HTR-8/SVneo (cell line): ENCODE results near the gene RPS6KA2.

Experiments
- DNase-seq: peaks from one replicate; pipeline ENCODE4 v3.0.0; 2011; ENCODE audit warnings: low spot score, mixed read lengths; ENCODE audit not compliant: insufficient read length
- FAIRE-seq: peaks from 2 replicates; lab custom pipeline; 2011; peaks lifted over from hg19 to GRCh38; lab: Jason Lieb, UNC

Gene RPS6KA2

GRCh38 chr6:166627033-166627874 is at the start of gene RPS6KA2:
Gene RPS6KA2 (minus strand): TSS chr6:166627251. CDS start chr6:166627019, 232 bp downstream.
- DNase-seq = peak; percentile 90
- peak; percentile 93 for FAIRE-seq

GRCh38 chr6:166676270-166676860 is 49.3 kb upstream of the RPS6KA2 start:
- FAIRE-seq = no peak
- DNase-seq = no peak

DNA sequence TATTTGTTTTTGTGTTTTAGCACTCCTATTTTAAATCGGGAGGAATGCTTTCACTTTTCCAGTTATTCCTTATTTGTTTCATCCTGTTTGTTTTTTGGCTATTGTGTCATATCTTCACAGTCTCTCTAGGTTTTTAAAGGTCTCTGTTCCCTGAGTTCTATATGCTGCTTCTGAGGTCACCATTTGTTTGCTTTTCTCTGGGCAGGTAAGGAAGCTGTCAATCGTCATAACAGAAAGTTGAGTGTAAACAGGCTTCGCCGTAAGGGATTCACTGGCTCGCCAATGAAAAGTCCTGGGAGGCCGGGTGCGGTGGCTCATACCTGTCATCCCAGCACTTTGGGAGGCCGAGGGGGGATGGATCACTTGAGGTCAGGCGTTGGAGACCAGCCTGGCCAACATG is 48.7 kb upstream of the RPS6KA2 start:
- DNase-seq (no peak), FAIRE-seq (no peak)

GRCh38 chr6:166673309-166673708 is 46.3 kb upstream of the RPS6KA2 start:
- FAIRE-seq (no peak), DNase-seq (no peak)

GRCh38 chr6:166672624-166673206 is 45.7 kb upstream of the RPS6KA2 start:
- no peak for FAIRE-seq

GRCh38 chr6:166672146-166672545 is 45.1 kb upstream of the RPS6KA2 start:
- DNase-seq (no peak), FAIRE-seq (no peak)

More at GRCh38 chr6:166672624-166673206, 45.7 kb upstream of the RPS6KA2 start:
- DNase-seq = no peak

- peak; percentile 11 for DNase-seq
- no peak for FAIRE-seq
Measured at GRCh38 chr6:166671434-166672081, 44.5 kb upstream of the RPS6KA2 start.

GRCh38 chr6:166670894-166671293 is 43.8 kb upstream of the RPS6KA2 start:
- DNase-seq (no peak), FAIRE-seq (no peak)

DNA sequence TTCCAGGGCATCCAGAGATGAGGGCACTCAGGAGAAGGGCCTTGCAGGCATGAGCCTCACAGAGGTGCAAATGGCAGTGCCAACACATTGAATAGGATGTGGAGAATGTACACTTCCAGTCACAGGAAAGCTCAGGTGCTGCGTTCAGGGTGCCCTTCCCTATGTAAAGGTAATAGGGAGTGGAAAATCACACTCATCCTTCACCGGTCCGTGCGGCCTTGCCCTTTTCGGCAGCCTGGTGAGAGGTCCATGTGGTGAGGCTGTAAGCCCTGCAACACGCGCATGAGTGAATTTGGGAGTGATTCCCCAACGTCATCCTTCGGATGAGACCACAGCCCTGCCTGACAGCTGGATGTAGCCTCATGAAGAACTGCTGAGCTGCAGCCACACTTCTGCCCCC is 43.0 kb upstream of the RPS6KA2 start:
- DNase-seq (no peak), FAIRE-seq (no peak)

DNA sequence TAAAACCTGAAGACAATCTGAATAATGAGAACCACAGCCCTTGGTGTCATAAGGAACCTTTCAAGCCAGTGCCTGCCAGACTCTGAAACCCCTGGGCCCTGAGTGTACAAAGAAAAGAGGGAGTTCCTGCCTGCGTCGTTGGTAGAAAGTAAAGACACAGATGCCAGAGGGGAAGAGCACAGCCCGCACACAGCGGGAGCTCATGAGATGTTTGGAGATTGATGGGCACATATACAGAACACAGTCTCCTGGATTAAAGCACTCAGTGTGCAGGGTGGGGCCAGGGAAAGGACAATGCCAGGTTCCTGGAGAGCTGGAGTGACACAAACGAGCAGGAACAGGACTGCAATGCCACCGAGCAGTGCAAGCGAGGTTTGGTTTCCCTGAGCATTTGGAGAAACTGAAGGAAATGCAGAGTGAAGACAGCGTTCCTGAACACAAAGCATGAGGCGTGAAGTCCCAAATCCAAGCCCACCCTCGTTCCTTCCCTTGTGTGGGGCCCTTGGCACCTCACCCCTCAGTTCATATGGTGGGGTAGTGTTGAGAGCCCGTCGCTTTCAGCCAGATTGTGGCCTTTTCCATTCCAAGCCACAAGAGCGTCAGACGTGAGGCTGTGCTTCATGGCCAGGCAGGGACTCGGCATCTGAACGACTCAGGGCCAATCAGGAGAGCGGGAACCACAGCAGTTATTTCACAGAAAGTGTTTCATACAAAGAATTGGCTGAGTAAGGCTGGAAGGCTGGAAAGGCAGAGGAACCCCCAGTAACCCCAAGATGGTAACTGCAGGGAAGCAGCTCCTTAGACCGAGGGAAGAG is 41.0 kb upstream of the RPS6KA2 start:
- FAIRE-seq (no peak), DNase-seq (no peak)

GRCh38 chr6:166664135-166664534 is 37.1 kb upstream of the RPS6KA2 start:
- no peak for FAIRE-seq
- no peak for DNase-seq

DNA sequence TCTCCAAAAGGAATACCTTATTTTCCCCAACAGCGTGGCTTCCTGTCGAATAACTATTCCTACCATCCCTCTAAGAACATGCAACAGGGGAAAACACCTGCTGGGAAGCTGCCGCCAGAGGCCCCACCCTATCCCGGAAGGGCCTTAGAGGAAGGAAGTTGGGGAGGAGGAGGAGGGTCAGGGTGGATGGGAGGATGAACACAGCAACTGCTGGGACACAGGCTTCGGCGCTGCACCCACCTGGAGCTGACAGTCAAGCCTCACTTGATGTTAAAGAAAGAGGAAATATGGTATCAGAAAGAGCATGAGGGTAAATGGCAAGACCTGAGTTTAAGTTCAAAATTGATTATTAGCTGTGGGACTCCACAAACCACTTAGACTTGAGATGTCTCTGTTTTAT is 36.5 kb upstream of the RPS6KA2 start:
- FAIRE-seq = no peak
- DNase-seq = no peak

DNA sequence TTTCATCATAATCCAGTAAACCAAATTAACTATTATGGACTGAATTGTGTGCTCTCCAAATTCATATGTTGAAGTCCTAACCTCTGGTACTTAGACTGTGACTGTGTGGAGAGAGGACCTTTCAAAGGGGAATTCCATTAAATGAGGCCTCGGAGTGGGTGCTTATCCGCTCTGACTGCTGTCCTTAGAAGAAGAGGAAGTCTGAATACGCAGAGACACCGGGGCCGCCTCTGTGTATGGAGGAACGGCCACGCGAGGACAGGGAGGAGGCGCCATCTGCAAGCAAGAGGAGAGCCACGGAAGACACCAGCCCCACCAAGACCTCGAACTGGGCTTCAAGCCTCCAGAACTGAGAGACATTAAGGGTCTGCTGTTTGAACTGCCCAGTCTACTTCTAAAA is 35.6 kb upstream of the RPS6KA2 start:
- DNase-seq = no peak
- FAIRE-seq = no peak

DNA sequence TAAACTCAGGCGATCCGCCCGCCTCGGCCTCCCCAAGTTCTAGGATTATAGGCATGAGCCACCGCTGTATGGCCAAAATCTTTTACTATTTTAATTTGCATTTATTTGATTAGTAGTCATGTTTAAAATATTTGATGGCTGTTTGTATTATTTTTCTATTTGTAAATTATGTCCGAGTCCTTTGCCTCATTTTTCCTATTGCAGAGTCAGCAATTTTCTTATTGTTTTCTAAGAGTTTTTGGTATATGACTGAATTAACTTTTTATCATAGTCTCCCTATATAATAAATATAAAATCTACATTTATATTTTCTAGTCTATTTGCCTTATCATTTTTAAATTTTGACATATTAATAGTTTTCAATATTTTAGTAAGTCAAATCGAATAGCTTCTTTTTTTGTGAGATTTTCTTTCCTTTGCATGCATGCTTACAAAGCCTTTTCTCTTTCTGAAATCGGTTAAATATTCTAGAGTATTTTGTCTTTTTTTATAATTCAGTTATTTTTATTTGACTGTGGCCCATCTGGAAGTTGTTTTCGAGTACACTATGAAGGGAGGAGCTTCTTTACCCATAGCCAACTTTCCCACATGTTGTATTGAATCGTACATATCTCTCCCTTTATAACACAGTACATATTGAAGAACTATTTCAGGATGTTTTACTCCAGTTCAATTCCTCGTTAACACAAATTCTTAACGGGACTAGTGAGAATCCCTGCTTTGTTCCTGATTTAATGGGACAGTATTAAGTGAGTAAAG is 34.5 kb upstream of the RPS6KA2 start:
- FAIRE-seq = no peak
- no peak for DNase-seq

GRCh38 chr6:166660157-166660688 is 33.2 kb upstream of the RPS6KA2 start:
- DNase-seq = no peak

GRCh38 chr6:166659581-166659980 is 32.5 kb upstream of the RPS6KA2 start:
- DNase-seq = no peak
- no peak for FAIRE-seq

More at GRCh38 chr6:166660157-166660688, 33.2 kb upstream of the RPS6KA2 start:
- peak; percentile 38 for FAIRE-seq

DNA sequence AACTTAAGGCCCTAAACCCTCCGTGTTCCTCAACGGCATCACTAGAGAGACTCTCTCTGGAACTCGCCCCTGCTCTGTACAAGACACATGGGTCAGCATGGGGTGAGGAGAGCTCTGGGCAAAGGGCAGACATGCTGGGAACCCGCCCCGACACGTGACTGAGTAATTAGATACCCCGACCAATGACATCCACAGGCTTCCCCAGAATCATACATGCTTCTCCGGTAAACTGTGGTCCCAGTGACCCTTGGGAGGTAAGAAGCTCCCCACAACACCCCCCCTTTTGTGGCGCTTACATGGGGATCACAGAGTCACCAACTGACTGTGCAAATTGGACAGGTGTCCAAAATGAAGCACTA is 31.7 kb upstream of the RPS6KA2 start:
- DNase-seq = no peak
- FAIRE-seq = no peak

DNA sequence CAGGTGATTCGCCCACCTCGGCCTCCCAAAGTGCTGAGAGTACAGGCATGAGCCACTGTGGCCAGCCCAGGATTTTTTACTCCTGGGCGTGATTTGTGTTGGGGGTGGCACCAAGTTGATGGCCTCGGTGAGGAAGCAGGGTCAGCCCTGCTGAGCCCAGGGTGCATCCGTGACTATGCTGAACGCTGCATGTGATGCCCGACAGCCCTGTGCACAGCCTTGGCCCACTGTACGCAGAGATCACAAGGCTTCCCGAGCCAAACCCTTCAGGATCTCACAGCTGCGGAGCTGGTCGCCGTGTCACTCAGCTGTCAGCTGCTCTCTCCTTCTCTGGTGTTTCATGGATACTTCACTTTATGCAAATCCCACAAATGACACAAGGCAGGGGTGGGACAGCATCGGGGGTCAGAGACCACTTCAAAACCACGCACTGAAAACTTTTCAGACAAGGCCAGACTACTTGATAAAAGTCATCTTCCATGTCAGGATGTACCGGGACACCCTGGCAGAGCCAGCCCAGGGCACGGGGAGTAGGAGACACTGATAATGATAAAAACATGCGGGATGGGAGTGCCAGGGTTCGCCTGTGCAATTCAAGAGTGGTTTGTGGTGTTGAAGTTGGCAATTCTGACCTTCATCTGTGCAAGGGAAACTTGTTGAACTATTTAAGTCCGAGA is 31.2 kb upstream of the RPS6KA2 start:
- DNase-seq = no peak
- no peak for FAIRE-seq

DNA sequence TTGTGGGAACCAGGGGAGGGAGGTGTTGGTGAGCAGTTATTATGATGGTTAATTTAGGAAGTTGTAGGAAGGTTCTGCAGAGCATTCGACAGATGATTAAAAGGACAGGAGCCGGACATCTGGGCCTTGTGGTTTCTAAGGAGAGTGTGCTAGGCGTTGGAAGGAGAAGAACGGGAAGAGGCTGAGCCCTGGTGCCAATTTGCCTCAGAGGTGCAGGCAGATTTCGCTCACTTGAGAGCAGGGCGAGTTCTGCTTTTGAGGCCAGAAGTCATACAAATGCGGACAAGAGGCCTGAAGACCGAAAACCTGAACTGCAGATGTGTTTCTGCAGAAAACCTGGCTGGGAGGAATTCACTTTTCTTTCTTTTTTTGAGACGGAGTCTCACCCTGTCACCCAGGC is 30.5 kb upstream of the RPS6KA2 start:
- no peak for FAIRE-seq
- no peak for DNase-seq
